Measurements from ENCODE around the gene SRA1.

SRA1 gene

GRCh38 chr5:140549237-140550144, 7.8 kb downstream of the SRA1 start:
- no peak for FAIRE-seq

- FAIRE-seq, result no peak
Observed at GRCh38 chr5:140548791-140549190, 8.5 kb downstream of the SRA1 start.

GRCh38 chr5:140548300-140548688, 9.0 kb downstream of the SRA1 start:
- no peak for FAIRE-seq

GRCh38 chr5:140547508-140548299, 9.6 kb downstream of the SRA1 start, which contains the start of gene EIF4EBP3:
TSS of gene EIF4EBP3 (plus strand) at chr5:140547662. CDS start at chr5:140547738, 76 bp downstream.
- peak; percentile 93 for FAIRE-seq

GRCh38 chr5:140546851-140547507, 10.3 kb downstream of the SRA1 start:
- FAIRE-seq, result no peak

- no peak for FAIRE-seq
Observed at GRCh38 chr5:140545606-140546005, 11.7 kb downstream of the SRA1 start.

GRCh38 chr5:140544986-140545385, 12.3 kb downstream of the SRA1 start:
- FAIRE-seq, result no peak

- no peak for FAIRE-seq
Observed at GRCh38 chr5:140542972-140543371, 14.3 kb downstream of the SRA1 start.

GRCh38 chr5:140540227-140540626, 17.0 kb downstream of the SRA1 start:
- no peak for FAIRE-seq

- FAIRE-seq, result no peak
Observed at GRCh38 chr5:140524003-140524402, 33.3 kb downstream of the SRA1 start.

- FAIRE-seq, result no peak
Observed at GRCh38 chr5:140513124-140513523, 44.1 kb downstream of the SRA1 start.

- no peak for FAIRE-seq
Observed at GRCh38 chr5:140509898-140510297, 47.4 kb downstream of the SRA1 start.

- no peak for FAIRE-seq
Observed at GRCh38 chr5:140502834-140503233, 54.4 kb downstream of the SRA1 start.
